ENCODE data around the gene ABCA1.

- TF ChIP-seq, protein P1, sequence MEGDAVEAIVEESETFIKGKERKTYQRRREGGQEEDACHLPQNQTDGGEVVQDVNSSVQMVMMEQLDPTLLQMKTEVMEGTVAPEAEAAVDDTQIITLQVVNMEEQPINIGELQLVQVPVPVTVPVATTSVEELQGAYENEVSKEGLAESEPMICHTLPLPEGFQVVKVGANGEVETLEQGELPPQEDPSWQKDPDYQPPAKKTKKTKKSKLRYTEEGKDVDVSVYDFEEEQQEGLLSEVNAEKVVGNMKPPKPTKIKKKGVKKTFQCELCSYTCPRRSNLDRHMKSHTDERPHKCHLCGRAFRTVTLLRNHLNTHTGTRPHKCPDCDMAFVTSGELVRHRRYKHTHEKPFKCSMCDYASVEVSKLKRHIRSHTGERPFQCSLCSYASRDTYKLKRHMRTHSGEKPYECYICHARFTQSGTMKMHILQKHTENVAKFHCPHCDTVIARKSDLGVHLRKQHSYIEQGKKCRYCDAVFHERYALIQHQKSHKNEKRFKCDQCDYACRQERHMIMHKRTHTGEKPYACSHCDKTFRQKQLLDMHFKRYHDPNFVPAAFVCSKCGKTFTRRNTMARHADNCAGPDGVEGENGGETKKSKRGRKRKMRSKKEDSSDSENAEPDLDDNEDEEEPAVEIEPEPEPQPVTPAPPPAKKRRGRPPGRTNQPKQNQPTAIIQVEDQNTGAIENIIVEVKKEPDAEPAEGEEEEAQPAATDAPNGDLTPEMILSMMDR (conservative IDR thresholded peaks at IDR 0.05; ENCODE audit: low read depth, low read length), result no peak
- no peak for TF ChIP-seq RAD21 (IDR thresholded peaks at IDR 0.05; ENCODE audit: low read length)
- TF ChIP-seq CEBPB (IDR thresholded peaks at IDR 0.05; ENCODE audit: low read depth, low read length), result no peak
- no peak for TF ChIP-seq RFX5 (IDR thresholded peaks at IDR 0.05; ENCODE audit: low read depth, low read length)
Measured at GRCh38 chr9:104779334-104779733, 148.6 kb downstream of the ABCA1 start.
